ENCODE results near the gene DNAJB12. TPM values are rescaled to one million over a fixed set of nuclear protein-coding genes. Genes with fewer than 3 reads are reported as not detected.
A peak's percentile ranks its signal among the peaks of the same experiment; 100 is the strongest.

The DNAJB12 gene
- total and polyA plus RNA-seq, 4 donors: 15.9 to 22.0 (median 18.9) TPM

DNA sequence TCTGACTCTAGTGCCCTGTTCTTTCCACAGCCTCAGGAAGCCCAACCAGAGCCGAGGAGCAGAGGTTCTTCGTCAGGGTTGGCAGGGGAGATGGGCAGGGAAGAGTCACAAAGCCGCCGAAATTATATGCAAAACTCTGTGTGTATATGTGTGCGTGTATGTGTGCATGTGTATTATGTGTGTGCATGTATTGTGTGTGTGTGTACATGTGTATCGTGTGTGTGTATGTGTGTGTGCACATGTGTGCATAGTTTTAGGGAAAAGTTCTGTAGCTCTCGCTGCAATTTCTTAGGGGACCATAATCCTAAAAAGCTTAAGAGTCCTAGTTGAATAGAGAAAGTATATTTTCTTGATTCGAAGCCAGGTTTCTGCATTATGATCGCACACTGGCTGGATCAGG lies 17.0 kb downstream of the DNAJB12 start:
- WGBS: 80% methylated on average over 9 of the region's 9 CpGs
- H3K9me3 ChIP-seq (ENCODE audit: control insufficient read depth in 4 of 4, low read length in 3 of 4): no peaks in the 10 kb centered on the region
- H3K36me3 ChIP-seq (ENCODE audit: control insufficient read depth in 4 of 4, insufficient read depth in 3 of 4, low read depth in 1 of 4, low read length in 3 of 4): peaks cover 2 to 24% (median 11%) of the 10 kb centered on the region in 4 donors
- no peak overlapping the region for H3K27ac ChIP-seq (ENCODE audit: low read depth in 1 of 2, low read length in 2 of 2)
- H3K4me3 ChIP-seq (ENCODE audit: low read depth in 1 of 3, low read length in 3 of 3): no peak overlapping the region
- no peak for DNase-seq (ENCODE audit: low spot score)
- H3K4me1 ChIP-seq (ENCODE audit: control insufficient read depth in 4 of 4, insufficient read depth in 4 of 4, low read length in 3 of 4): peaks cover 20 to 47% (median 35%) of the 10 kb centered on the region in 4 donors
- H3K27me3 ChIP-seq (ENCODE audit: control insufficient read depth in 4 of 4, insufficient read depth in 4 of 4, low read length in 3 of 4): no peaks in the 10 kb centered on the region
- no peak overlapping the region for H3K9ac ChIP-seq (ENCODE audit: low read depth in 1 of 2, low read length in 2 of 2)
- TF ChIP-seq HNF4A (conservative IDR thresholded peaks at IDR 0.05) (no peak), HNF4G (IDR thresholded peaks at IDR 0.05) (no peak), SP1 (IDR thresholded peaks at IDR 0.05) (no peak), JUND (IDR thresholded peaks at IDR 0.05) (no peak), RAD21 (IDR thresholded peaks at IDR 0.05) (no peak), FOXA2 (IDR thresholded peaks at IDR 0.05) (no peak), TAF1 (conservative IDR thresholded peaks at IDR 0.05) (no peak), YY1 (IDR thresholded peaks at IDR 0.05) (no peak), FOXA1 (IDR thresholded peaks at IDR 0.05) (no peak), RXRA (IDR thresholded peaks at IDR 0.05) (no peak)
- TF ChIP-seq, protein P1, sequence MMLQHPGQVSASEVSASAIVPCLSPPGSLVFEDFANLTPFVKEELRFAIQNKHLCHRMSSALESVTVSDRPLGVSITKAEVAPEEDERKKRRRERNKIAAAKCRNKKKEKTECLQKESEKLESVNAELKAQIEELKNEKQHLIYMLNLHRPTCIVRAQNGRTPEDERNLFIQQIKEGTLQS (IDR thresholded peaks at IDR 0.05): no peak
- TF ChIP-seq, protein P2, sequence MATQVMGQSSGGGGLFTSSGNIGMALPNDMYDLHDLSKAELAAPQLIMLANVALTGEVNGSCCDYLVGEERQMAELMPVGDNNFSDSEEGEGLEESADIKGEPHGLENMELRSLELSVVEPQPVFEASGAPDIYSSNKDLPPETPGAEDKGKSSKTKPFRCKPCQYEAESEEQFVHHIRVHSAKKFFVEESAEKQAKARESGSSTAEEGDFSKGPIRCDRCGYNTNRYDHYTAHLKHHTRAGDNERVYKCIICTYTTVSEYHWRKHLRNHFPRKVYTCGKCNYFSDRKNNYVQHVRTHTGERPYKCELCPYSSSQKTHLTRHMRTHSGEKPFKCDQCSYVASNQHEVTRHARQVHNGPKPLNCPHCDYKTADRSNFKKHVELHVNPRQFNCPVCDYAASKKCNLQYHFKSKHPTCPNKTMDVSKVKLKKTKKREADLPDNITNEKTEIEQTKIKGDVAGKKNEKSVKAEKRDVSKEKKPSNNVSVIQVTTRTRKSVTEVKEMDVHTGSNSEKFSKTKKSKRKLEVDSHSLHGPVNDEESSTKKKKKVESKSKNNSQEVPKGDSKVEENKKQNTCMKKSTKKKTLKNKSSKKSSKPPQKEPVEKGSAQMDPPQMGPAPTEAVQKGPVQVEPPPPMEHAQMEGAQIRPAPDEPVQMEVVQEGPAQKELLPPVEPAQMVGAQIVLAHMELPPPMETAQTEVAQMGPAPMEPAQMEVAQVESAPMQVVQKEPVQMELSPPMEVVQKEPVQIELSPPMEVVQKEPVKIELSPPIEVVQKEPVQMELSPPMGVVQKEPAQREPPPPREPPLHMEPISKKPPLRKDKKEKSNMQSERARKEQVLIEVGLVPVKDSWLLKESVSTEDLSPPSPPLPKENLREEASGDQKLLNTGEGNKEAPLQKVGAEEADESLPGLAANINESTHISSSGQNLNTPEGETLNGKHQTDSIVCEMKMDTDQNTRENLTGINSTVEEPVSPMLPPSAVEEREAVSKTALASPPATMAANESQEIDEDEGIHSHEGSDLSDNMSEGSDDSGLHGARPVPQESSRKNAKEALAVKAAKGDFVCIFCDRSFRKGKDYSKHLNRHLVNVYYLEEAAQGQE (IDR thresholded peaks at IDR 0.05): no peak
- TF ChIP-seq, protein P3, sequence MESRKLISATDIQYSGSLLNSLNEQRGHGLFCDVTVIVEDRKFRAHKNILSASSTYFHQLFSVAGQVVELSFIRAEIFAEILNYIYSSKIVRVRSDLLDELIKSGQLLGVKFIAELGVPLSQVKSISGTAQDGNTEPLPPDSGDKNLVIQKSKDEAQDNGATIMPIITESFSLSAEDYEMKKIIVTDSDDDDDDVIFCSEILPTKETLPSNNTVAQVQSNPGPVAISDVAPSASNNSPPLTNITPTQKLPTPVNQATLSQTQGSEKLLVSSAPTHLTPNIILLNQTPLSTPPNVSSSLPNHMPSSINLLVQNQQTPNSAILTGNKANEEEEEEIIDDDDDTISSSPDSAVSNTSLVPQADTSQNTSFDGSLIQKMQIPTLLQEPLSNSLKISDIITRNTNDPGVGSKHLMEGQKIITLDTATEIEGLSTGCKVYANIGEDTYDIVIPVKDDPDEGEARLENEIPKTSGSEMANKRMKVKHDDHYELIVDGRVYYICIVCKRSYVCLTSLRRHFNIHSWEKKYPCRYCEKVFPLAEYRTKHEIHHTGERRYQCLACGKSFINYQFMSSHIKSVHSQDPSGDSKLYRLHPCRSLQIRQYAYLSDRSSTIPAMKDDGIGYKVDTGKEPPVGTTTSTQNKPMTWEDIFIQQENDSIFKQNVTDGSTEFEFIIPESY (IDR thresholded peaks at IDR 0.05): no peak
- TF ChIP-seq, protein P4, sequence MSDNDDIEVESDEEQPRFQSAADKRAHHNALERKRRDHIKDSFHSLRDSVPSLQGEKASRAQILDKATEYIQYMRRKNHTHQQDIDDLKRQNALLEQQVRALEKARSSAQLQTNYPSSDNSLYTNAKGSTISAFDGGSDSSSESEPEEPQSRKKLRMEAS (IDR thresholded peaks at IDR 0.05): no peak
- TF ChIP-seq, protein P5, sequence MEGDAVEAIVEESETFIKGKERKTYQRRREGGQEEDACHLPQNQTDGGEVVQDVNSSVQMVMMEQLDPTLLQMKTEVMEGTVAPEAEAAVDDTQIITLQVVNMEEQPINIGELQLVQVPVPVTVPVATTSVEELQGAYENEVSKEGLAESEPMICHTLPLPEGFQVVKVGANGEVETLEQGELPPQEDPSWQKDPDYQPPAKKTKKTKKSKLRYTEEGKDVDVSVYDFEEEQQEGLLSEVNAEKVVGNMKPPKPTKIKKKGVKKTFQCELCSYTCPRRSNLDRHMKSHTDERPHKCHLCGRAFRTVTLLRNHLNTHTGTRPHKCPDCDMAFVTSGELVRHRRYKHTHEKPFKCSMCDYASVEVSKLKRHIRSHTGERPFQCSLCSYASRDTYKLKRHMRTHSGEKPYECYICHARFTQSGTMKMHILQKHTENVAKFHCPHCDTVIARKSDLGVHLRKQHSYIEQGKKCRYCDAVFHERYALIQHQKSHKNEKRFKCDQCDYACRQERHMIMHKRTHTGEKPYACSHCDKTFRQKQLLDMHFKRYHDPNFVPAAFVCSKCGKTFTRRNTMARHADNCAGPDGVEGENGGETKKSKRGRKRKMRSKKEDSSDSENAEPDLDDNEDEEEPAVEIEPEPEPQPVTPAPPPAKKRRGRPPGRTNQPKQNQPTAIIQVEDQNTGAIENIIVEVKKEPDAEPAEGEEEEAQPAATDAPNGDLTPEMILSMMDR (IDR thresholded peaks at IDR 0.05; ENCODE audit: low read depth, low read length, missing input control): no peak

DNA sequence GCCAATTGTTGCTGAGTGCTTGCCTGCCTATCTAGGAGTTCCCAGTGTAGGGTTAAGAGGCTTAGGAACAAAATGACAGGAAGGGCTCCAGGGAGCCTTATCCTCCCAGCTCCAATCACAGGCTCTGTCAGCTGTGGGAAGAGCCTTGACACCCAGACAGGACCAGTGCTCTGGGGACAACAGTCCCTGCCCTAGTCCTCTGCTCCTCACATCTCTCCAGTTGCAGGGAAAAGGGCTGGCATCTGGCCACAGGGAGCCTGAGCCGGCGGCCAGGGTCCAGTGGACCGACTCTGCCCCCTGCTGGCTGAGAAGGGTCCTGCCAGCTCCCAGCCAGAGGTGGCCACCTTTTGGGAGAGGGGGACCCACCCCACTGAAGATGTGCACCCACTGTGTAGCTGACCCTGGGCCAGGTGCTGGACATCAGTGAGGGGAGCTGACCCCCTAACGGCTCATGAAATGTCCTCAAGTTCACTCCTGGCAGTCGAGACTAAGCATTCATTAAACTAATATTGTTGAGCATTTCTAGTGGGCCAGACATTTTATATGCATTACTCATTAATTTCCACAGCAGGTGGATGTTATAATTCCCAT lies 17.6 kb downstream of the DNAJB12 start:
- H3K4me1 ChIP-seq (ENCODE audit: control insufficient read depth in 4 of 4, insufficient read depth in 4 of 4, low read length in 3 of 4): peaks cover 23 to 50% (median 35%) of the 10 kb centered on the region in 4 donors
- H3K27me3 ChIP-seq (ENCODE audit: control insufficient read depth in 4 of 4, insufficient read depth in 4 of 4, low read length in 3 of 4): no peaks in the 10 kb centered on the region
- H3K4me3 ChIP-seq (ENCODE audit: low read depth in 1 of 3, low read length in 3 of 3): no peak overlapping the region
- H3K27ac ChIP-seq (ENCODE audit: low read depth in 1 of 2, low read length in 2 of 2): peak overlapping the region; percentile 74 to 90
- WGBS: 24% methylated on average over 5 of the region's 5 CpGs
- TF ChIP-seq HNF4A (conservative IDR thresholded peaks at IDR 0.05): peak; percentile 52 to 81
- TF ChIP-seq RAD21 (IDR thresholded peaks at IDR 0.05): peak; percentile 98 to 99
- TF ChIP-seq RXRA (IDR thresholded peaks at IDR 0.05): peak; percentile 49 to 66
- peak; percentile 65 for TF ChIP-seq NR2F2 (IDR thresholded peaks at IDR 0.05)
- TF ChIP-seq SP1 (IDR thresholded peaks at IDR 0.05): peak; percentile 44
- TF ChIP-seq TAF1 (conservative IDR thresholded peaks at IDR 0.05): no peak
- TF ChIP-seq EGR1 (IDR thresholded peaks at IDR 0.05; ENCODE audit: low read depth in 2 of 2): no peak
- TF ChIP-seq, protein P5 (IDR thresholded peaks at IDR 0.05; ENCODE audit: low read depth, low read length, missing input control): peak; percentile 95
- peak overlapping the region in 1 of 2 donors; percentile 19 for H3K9ac ChIP-seq (ENCODE audit: low read depth in 1 of 2, low read length in 2 of 2)
- DNase-seq (ENCODE audit: low spot score): peak; percentile 82
- peaks cover 2 to 19% (median 9%) of the 10 kb centered on the region in 4 donors for H3K36me3 ChIP-seq (ENCODE audit: control insufficient read depth in 4 of 4, insufficient read depth in 3 of 4, low read depth in 1 of 4, low read length in 3 of 4)
- no peaks in the 10 kb centered on the region for H3K9me3 ChIP-seq (ENCODE audit: control insufficient read depth in 4 of 4, low read length in 3 of 4)

Measured in liver (tissue), 9 donors.